ENCODE results near the gene PFKL.
"Not testable (repeated sequence)": the region's sequence is repeated elsewhere in the genome, so short reads cannot be mapped to it uniquely, and the experiment has no call there.

The PFKL gene

GRCh38 chr21:44279354-44280260 is 20.2 kb upstream of the PFKL start:
- DNase-seq, result no peak

DNA sequence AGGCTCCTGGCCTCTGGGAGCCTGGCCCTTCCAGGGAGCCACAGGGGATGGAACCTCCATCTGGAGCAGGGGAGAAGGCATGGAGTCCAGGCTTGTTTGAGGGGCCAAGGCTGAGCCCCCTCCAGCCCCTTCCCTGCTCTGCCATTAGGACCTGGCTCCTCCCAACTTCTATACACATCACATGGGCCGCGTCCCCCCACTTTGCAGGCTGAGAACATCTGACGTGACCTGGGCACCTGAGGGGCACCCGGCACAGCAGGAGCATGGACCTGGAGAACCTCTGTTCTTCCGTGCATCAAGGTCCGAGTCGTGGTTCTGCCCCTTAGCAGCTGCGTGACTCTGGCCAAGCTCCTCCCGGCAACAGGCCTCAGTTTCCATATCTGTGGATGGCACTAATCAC is 18.1 kb upstream of the PFKL start:
- no peak for DNase-seq

DNA sequence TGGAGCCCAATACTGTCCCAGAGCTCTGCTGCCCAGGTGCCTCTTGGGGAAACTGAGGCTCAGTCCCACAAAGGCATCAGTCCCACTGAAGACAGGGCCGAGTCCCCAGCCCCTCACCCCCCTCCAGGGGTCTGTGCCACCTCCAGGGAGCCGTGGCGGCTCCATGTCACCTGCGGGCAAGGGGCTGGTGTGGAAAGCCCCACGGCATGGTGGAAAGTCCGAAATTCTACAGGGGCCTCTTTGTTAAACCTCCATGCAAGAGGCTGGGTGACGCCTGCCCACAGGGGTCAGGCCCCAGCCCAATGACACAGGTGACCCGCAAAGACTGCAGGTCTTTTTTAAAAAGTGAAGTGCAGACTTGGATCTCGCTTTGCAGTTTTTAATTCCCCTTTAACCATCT is 17.5 kb upstream of the PFKL start:
- no peak for DNase-seq

DNA sequence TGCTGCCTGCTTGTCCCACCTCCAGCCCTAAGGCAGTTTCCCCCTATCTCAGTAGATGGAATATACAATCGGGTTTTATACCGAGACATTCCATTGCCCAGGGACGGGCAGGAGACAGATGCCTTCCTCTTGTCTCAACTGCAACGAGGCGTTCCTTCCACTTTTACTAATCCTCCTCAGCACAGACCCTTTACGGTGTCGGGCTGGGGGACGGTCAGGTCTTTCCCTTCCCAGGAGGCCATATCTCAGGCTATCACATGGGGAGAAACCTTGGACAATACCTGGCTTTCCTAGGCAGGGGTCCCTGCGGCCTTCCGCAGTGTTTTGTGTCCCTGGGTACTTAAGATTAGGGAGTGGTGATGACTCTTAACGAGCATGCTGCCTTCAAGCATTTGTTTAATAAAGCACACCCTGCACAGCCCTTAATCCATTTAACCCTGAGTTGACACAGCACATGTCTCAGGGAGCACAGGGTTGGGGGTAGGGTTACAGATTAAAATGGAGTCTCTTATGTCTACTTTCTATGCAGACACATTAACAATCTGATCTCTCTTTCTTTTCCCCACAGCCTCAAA is 16.6 kb upstream of the PFKL start:
- not testable (repeated sequence) for DNase-seq

DNA sequence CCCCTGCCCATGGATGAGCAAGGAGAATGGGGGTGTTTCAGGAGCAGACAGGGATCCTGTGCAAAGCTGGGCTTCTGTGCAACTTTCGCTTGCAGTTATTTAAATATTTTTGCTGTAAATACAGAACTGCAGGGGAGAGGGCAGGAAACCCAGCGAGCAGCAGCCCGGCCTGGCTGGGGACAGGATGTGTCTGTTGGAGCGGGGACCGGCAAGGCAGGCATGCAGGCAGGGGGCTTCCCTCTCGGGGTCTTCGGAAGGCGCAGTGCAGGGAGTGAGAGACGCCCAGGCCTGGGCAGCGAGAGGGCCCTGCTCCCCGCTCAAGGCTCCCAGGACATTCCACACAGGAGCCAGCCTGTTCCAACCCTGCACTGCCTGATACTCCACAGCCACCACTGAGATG is 15.9 kb upstream of the PFKL start:
- no peak for DNase-seq

- DNase-seq, result no peak
Observed at GRCh38 chr21:44285138-44285992, 14.5 kb upstream of the PFKL start, which contains the start of gene AIRE. TSS of gene AIRE (plus strand) at chr21:44285876. CDS start at chr21:44286007, 131 bp downstream.

DNA sequence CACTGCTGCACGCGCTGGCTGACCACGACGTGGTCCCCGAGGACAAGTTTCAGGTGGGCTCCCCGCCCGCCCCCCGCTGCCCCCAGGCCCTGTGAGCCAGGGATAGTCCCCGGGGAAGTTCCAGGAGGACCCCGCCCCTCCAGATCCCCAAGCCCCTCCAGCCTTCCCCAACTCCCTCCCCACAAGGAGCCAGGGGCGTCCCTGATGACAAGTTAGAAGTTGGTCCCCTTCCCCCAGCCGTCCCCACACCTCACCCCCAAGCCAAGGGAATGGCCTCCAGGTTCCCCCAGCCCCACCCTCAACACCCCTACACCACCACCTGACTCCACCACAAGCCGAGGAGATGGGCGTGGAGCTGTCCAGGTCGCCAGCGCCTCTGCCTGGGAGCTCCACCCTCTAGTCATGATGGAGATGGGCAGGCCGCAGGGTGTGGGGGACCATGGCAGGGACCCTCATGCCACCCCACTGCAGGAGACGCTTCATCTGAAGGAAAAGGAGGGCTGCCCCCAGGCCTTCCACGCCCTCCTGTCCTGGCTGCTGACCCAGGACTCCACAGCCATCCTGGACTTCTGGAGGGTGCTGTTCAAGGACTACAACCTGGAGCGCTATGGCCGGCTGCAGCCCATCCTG is 13.7 kb upstream of the PFKL start:
- DNase-seq, result no peak

DNA sequence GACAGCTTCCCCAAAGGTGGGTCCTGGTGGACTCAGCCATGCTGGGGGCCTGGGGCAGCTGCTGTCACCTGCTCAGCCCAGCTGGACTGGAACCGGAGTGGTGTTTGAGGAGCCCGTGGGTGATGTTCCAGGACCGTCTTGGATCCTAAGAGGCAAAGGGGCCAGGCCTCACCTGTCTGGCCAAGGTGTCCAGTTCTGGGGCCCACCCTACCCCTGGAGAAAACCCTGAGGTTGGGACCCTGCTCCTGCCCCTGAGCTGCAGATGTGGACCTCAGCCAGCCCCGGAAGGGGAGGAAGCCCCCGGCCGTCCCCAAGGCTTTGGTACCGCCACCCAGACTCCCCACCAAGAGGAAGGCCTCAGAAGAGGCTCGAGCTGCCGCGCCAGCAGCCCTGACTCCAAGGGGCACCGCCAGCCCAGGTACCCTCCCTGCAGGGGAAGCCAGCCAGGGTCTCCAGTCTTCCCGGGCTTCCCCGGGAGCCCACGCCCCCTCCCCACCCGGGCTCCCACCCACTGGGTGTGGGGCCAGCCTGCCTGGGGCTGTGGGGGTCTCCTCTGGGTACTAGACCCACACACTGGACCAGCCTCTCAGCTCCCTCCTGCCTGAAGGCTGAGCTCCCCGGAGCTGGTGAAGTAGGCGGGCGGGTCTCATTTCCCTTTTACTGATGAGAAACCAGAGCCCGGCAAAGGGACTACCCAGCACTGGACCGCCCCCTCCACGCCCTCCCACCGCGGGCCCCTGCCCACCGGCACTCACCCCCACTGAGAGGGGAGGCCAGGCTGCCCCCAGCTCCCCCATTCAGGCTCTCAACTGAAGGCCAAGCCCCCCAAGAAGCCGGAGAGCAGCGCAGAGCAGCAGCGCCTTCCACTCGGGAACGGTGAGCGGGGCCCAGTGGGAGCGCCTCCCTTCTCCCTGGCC is 12.9 kb upstream of the PFKL start:
- no peak for DNase-seq

GRCh38 chr21:44288251-44289110 is 11.4 kb upstream of the PFKL start:
- no peak for DNase-seq

- no peak for DNase-seq
Observed at GRCh38 chr21:44289381-44290010, 10.4 kb upstream of the PFKL start.

- no peak for DNase-seq
Observed at GRCh38 chr21:44290327-44291077, 9.4 kb upstream of the PFKL start.

- DNase-seq, result no peak
Observed at GRCh38 chr21:44291078-44291935, 8.5 kb upstream of the PFKL start.

DNA sequence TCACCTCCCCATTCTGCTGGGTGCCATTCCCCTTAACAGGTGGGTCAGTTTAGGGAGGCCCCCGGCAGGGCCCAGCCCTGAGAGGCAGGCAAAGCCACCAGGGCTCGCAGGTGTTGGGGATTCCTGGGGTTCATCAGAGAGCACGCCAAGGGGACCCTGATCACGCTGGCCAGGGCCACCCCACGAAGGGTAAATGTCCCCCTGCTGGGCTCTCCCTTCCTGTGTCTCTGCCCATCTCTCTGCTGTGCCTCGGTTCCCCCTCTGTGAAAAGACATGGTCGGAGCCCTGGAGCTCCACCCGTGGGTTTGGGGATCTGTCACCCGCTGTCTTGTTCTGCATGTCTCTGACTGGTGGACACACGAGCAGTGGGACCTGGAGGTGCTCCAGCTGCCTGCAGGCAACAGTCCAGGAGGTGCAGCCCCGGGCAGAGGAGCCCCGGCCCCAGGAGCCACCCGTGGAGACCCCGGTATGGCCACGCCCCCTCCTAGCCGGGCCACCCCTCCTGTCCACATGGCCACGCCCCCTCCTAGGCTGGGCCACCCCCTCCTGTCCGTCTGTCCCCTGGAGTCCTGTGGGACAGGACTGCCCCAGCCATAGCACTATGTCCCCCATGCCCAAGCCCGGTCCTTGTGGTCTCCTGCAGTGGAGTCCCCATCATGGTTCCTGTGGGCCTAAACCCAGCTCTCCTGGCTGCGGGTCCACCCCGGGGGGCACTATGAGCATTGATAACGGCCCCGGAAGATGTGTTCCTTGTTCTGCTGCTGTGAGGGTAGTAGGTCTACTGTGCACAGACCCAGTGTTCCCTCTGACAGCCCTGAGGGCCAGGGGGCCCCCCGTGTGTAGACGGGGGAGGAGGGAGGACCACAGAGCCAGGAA is 7.7 kb upstream of the PFKL start:
- DNase-seq, result no peak

DNA sequence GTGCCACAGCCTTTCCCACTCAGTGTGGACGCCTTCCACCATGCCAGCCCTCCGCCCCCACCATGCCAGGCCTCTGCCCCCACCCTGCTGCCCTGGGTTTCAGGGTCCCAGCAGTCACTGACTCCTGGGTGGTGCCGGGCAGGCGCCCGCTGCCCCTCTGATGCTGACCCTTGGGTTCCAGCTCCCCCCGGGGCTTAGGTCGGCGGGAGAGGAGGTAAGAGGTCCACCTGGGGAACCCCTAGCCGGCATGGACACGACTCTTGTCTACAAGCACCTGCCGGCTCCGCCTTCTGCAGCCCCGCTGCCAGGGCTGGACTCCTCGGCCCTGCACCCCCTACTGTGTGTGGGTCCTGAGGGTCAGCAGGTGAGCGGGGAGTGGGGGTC is 7.0 kb upstream of the PFKL start:
- no peak for DNase-seq

DNA sequence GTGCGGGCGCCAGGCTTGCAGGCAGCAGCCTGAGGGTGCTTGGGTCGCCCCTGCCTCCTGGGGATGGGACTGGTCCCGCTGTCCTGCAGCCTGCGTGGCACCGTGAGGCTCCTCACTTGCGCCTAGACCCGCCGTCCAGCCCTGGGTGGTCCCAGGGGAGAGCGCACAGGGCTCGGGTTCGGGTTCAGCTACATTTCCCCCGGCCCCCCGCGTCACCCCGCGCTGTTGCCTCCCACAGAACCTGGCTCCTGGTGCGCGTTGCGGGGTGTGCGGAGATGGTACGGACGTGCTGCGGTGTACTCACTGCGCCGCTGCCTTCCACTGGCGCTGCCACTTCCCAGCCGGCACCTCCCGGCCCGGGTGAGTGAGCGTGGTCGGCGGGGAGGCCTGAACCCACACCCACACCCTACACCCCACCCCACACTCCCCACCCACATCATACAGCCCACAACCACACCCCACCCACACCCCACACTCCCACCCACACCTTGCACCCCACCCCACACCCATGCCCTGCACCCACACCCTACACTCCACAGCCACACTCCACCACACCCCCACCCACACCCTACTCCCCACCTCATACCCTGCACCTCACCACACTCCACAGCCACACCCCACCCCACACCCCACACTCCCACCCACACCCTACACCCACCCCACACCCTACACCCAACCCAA is 6.2 kb upstream of the PFKL start:
- DNase-seq, result peak; percentile 54

DNA sequence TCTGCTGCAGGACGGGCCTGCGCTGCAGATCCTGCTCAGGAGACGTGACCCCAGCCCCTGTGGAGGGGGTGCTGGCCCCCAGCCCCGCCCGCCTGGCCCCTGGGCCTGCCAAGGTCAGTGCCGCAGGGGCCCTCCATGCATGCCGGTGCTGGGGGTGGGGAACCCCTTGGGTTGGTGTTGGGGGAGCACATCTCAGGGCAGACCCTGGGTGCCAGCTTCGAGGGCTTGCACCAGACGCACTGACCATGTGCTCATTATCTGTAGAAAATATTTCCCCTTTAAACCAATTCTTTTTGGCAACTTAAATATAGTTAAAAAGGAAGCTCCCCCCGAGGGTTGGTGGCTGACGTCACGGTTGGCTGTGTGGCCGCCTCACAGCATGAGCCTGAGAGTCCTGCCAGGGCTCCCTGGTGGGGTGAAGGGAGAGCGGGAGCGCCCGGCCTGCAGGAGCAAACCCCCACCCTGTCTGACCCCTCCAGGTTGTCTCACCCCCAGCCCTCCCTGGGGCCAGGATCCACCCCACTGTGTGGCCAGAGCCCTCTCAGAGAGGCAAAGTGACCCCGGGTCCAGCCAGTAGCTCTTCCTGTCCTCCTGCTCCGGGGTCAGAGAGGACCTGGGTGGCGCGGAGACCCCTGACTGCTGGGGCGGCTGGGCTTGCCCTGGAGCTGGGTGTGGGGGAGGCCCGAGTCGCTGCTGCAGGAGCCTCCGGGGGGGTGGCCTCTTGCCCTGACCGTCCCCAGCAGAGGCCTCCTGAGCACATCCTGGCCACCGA is 5.3 kb upstream of the PFKL start:
- peak; percentile 35 for DNase-seq

Measured in activated T-cell treated with anti-CD3 and anti-CD28 coated beads, Interleukin-2, amount 50 U/mL, for 1 hour (primary cell).